Ishikawa (cell line): ENCODE results near the gene ZNF525.

ENCODE experiments used
- EP300 ChIP-seq: IDR thresholded peaks from 2 replicates; pipeline ENCODE4 v1.6.1; 2012; ENCODE audit warnings: borderline replicate concordance
- RAD21 ChIP-seq: IDR thresholded peaks from 2 replicates; pipeline ENCODE4 v1.6.1; 2012; ENCODE audit warnings: low read depth

GRCh38 chr19:53374288-53374687, 8.8 kb downstream of the ZNF525 start:
- no peak for TF ChIP-seq RAD21
- no peak for TF ChIP-seq EP300
